Measurements from ENCODE around the gene LTN1. TPM values are rescaled to one million over a fixed set of nuclear protein-coding genes. Genes with fewer than 3 reads are reported as not detected.

The LTN1 gene
- total RNA-seq, 1 experiment from 2014 or later, result 23.9 TPM

DNA sequence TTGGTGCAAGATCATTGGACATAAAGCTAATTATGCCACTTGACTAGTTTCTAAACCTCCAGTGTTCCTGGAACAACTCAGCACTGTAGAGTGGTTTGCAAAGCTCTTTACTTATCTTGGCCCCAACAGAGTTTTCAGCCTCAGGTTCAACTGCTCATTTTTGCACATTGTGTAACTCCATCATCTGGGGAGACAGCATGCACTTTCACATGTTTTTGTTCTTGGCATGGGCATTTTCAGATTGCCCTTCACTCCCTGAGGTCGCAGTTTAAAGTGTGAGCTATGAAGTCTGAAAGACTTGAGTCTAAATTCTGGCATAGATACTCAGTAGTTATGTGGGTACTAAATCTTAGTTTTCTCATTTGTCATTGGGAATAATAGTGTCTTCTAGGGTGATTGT is 36.8 kb upstream of the LTN1 start:
- no peak overlapping the region for H3K9ac ChIP-seq (ENCODE audit: extremely low read depth, insufficient read length, low read length)
- TF ChIP-seq, protein P1, sequence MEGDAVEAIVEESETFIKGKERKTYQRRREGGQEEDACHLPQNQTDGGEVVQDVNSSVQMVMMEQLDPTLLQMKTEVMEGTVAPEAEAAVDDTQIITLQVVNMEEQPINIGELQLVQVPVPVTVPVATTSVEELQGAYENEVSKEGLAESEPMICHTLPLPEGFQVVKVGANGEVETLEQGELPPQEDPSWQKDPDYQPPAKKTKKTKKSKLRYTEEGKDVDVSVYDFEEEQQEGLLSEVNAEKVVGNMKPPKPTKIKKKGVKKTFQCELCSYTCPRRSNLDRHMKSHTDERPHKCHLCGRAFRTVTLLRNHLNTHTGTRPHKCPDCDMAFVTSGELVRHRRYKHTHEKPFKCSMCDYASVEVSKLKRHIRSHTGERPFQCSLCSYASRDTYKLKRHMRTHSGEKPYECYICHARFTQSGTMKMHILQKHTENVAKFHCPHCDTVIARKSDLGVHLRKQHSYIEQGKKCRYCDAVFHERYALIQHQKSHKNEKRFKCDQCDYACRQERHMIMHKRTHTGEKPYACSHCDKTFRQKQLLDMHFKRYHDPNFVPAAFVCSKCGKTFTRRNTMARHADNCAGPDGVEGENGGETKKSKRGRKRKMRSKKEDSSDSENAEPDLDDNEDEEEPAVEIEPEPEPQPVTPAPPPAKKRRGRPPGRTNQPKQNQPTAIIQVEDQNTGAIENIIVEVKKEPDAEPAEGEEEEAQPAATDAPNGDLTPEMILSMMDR (conservative IDR thresholded peaks at IDR 0.05), result no peak

More for the DNA sequence above, 36.8 kb upstream of the LTN1 start:
- Histone ChIP-seq H2BK120ac (ENCODE audit: low read depth, low read length, poor library complexity, severe bottlenecking) (no peak overlapping the region), H3K27me3 (ENCODE audit: insufficient read depth, low read length) (no peaks in the 10 kb centered on the region), H3K79me2 (ENCODE audit: insufficient read depth, low read length) (peaks cover 2% of the 10 kb centered on the region; the same call in 1 of the 2 replicates), H2AK5ac (ENCODE audit: insufficient read length, low read length) (no peak overlapping the region), H4K8ac (replicated peaks; ENCODE audit: insufficient read length, low read depth, low read length) (no peak overlapping the region), H3K23ac (ENCODE audit: insufficient read length, low read depth, low read length) (no peak overlapping the region), H4K5ac (ENCODE audit: insufficient read length, low read depth, low read length) (no peak overlapping the region), H3K4me1 (ENCODE audit: insufficient read depth, low read length) (no peaks in the 10 kb centered on the region), H2BK12ac (ENCODE audit: insufficient read length, low read depth, low read length) (no peak overlapping the region), H4K20me1 (ENCODE audit: control insufficient read depth, insufficient read depth, insufficient read length) (no peaks in the 10 kb centered on the region), H3K14ac (ENCODE audit: insufficient read depth, low read length) (no peak overlapping the region), H2BK5ac (ENCODE audit: insufficient read length, low read length) (no peak overlapping the region), H3K4me2 (ENCODE audit: insufficient read depth, insufficient read length, low read length) (no peak overlapping the region), H3K27ac (ENCODE audit: insufficient read length, low read depth, low read length) (no peak overlapping the region), H2AFZ (ENCODE audit: low read length) (no peak overlapping the region), H3K18ac (ENCODE audit: insufficient read length, low read depth, low read length) (no peak overlapping the region), H3T11ph (ENCODE audit: low read length) (no peak overlapping the region), H2BK15ac (ENCODE audit: low read depth, low read length) (no peak overlapping the region), H3K79me1 (ENCODE audit: insufficient read depth, low read depth, low read length, poor library complexity, severe bottlenecking) (no peaks in the 10 kb centered on the region), H2BK20ac (ENCODE audit: low read depth, low read length, poor library complexity, severe bottlenecking) (no peak overlapping the region), H3K56ac (ENCODE audit: insufficient read length, low read depth, low read length) (no peak overlapping the region), H3K4ac (ENCODE audit: low read depth, low read length) (no peak overlapping the region), H3K23me2 (ENCODE audit: insufficient read length, low read depth, low read length, poor library complexity, severe bottlenecking) (peaks cover 5% of the 10 kb centered on the region), H4K91ac (ENCODE audit: insufficient read length, low read depth, low read length) (no peak overlapping the region), H3K9me3 (ENCODE audit: control insufficient read depth, low read depth, low read length) (no peaks in the 10 kb centered on the region)
- no peak for DNase-seq
- no peak overlapping the region for H3K27ac Mint-ChIP-seq
- H3K36me3 Mint-ChIP-seq (ENCODE audit: insufficient read depth in 1 of 3, low read depth in 3 of 3), result peaks cover 13 to 51% (median 49%) of the 10 kb centered on the region in 3 experiments; a peak in 6 of 7 replicates
- no peaks in the 10 kb centered on the region for H3K9me3 Mint-ChIP-seq
- no peak overlapping the region for H3K4me3 Mint-ChIP-seq
- peaks cover 7 to 8% of the 10 kb centered on the region in 2 experiments; a peak in 3 of 4 replicates for H3K4me1 Mint-ChIP-seq
- WGBS (ENCODE audit: extremely low coverage, insufficient read length, low lambda C conversion rate), result no CpG with 5 or more reads among the region's 1 CpG
- H3K27me3 Mint-ChIP-seq (ENCODE audit: low read depth), result no peaks in the 10 kb centered on the region

Data from H9 (cell line).